ENCODE measurements around the gene FGF11. TPM values are rescaled to one million over a fixed set of nuclear protein-coding genes. Genes with fewer than 3 reads are reported as not detected.
A peak's percentile ranks its signal among the peaks of the same experiment; 100 is the strongest.
"Not testable (repeated sequence)": the region's sequence is repeated elsewhere in the genome, so short reads cannot be mapped to it uniquely, and the experiment has no call there.

The FGF11 gene
- total RNA-seq, 1 donor from 2014 or later: 11.7 TPM

DNA sequence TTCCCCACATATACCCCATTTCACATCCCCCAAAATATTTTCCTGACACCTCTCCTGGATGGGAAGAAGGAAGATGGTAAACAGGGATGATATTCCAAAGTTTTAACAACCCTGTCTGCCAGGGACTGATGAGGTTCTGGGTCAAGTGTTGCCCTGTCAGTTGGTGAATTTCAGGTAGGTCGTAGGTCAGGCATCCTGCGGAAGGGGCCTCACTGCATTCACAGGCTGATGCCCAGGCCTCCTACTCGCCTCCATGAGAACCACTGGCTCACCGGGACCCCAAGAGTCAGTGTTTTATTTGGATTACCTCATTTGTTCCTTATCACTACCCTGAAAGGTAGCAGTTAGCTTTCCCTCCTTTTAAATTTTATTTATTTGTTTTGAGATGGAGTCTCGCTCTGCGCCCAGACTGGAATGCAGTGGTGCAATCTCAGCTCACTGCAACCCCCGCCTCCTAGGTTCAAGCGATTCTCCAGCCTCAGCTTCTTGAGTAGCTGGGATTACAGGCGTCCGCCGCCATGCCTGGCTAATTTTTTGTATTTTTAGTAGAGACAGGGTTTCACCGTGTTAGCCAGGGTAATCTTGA is 29.6 kb downstream of the FGF11 start:
- intact Hi-C loops (cut with DNase I): no loop called here
- DNase-seq (ENCODE audit: missing footprints): no peak
- no peak for ATAC-seq

DNA sequence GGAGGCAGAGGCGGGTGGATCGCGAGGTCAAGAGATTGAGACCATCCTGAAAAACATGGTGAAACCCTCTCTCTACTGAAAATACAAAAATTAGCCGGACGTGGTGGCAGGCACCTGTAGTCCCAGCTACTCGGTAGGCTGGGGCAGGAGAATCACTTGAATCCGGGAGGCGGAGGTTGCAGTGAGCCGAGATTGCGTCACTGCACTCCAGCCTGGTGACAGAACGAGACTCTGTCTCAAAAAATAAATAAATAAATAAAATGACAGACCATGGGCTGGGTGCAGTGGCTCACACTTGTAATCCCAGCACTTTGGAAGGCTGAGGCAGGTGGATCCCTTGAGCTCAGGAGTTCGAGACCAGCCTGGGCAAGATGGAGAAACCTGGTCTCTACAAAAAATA is 30.5 kb downstream of the FGF11 start:
- DNase-seq (ENCODE audit: missing footprints); intact Hi-C loops (cut with DNase I): not testable (repeated sequence)

DNA sequence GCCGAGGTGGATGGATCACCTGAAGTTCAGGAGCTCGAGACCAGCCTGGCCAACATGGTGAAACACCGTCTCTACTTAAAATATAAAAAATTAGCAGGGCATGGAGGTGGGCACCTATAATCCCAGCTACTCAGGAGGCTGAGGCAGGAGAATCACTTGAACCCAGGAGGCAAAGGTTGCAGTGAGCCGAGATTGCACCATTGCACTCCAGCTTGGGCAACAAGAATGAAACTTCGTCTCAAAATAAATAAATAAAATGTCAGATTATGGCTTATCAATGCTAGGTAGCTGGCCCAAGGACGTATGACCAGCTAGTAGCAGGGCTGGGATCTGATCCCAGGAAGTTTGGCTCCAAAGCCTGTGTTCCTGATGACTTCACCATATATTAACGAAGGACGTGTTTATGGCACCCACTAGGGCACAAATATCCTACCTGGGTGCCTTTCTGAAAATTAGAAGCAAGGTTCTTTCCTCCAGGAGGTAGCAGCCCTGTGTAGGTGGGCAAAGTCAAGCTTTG is 31.2 kb downstream of the FGF11 start:
- ATAC-seq; intact Hi-C loops (cut with DNase I); DNase-seq (ENCODE audit: missing footprints): not testable (repeated sequence)

More for the DNA sequence above, 30.5 kb downstream of the FGF11 start:
- not testable (repeated sequence) for ATAC-seq

DNA sequence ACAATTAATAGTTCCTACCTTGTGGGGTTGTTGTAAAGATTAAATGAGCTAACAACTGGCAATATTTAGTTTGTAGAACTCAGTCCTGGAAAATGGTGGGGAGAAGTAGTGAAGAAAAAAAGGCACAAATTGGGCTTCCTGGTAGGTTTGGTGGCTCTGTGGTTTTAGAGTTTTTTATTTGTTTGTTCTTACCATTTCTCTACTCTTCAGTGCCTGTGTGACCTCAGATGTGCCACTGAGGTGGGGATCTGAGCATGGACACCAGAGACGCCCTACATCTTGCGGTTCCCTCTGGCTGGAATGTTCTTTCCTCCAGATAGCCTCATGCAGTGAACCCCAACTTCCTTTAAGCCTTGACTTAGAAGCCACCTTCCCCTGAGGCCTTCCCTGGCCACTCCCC is 32.4 kb downstream of the FGF11 start:
- intact Hi-C loops (cut with DNase I): no loop called here
- no peak for DNase-seq (ENCODE audit: missing footprints)
- no peak for ATAC-seq

DNA sequence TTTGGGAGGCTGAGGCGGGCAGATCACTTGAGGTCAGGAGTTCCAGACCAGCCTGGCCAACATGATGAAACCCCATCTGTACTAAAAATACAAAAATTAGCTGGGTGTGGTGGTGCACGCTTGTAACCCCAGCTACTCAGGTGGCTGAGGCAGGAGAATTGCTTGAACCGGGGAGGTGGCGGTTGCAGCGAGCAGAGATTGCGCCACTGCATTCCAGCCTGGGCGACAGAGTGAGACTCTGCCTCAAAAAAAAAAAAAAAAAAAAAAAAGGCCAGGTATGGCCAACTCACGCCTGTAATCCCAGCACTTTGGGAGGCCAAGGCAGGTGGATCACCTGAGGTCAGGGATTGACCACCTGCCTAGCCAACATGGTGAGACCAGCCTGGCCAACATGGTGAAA is 35.5 kb downstream of the FGF11 start:
- intact Hi-C loops (cut with DNase I); DNase-seq (ENCODE audit: missing footprints); ATAC-seq: not testable (repeated sequence)

DNA sequence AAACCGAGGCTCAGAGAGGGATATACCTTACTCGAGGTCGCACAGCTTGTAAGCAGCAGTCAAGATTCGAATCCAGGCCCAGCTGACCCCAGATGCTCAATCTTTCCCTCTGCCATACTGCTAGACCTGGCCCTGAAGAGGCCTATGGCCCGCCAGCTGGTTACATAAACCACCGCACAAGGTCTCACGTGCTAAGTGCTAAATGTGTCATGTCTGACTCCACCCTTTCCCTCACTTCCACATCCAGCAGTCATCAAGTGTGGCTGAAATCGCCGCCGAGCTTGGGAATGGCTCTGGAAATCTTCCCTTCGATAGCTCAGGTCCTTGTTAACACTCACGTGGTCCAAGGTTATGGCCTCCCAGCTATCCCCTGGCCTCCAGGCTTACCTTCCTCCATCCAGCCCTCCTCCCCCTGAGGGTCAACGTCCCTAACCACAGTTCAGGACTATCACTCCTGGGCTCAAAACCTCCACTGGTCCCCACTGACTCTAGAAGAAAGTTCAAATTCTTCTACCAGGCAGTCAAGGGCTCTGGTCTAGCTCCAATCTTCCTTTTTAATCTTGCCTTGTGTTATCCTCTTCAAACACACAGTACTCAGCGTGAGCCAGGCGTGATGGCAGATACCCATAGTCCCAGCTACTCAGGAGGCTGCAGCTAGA is 36.6 kb downstream of the FGF11 start:
- intact Hi-C loops (cut with DNase I): no loop called here
- DNase-seq (ENCODE audit: missing footprints) (peak; percentile 79), ATAC-seq (peak; percentile 58)

DNA sequence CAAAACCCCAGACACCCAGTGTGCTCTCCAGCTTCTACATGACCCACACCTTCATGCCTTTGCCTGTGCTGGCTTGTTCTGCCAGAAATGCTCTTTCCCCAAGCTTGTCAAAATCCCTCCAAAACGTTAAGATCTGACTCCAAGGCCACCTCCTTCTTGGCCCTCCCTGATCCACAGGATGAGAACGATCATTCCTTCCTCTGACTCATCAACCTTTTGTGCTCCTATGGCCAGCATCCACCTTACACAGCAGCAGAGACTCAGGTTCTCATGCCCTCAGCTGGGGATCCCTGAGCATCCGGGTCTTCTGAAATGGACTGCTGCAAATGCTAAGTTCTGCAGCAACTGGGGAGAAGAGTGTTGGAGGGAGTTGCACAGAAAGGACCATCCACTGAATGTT is 37.2 kb downstream of the FGF11 start:
- intact Hi-C loops (cut with DNase I): no loop called here
- DNase-seq (ENCODE audit: missing footprints) (no peak), ATAC-seq (no peak)

DNA sequence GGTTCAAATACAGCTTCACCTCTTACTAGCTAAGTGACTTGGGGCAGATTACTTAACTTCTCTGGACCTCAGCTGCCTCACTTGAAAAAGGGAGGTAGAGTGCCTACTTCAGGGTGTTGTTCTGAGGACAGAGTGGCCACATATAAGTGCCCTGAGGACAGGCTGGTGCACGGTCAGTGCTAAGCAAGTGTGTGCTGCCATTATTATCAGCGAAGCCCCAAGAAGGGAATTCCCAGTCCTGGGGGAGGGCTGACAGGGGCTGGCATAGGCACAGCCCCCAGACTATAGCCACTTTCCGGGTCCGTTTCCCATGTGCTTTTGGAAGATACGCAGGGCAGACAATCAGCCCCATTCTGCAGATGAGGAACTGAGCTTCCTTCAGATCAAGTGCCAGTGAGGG is 37.6 kb downstream of the FGF11 start:
- intact Hi-C loops (cut with DNase I): no loop called here
- no peak for ATAC-seq
- no peak for DNase-seq (ENCODE audit: missing footprints)

DNA sequence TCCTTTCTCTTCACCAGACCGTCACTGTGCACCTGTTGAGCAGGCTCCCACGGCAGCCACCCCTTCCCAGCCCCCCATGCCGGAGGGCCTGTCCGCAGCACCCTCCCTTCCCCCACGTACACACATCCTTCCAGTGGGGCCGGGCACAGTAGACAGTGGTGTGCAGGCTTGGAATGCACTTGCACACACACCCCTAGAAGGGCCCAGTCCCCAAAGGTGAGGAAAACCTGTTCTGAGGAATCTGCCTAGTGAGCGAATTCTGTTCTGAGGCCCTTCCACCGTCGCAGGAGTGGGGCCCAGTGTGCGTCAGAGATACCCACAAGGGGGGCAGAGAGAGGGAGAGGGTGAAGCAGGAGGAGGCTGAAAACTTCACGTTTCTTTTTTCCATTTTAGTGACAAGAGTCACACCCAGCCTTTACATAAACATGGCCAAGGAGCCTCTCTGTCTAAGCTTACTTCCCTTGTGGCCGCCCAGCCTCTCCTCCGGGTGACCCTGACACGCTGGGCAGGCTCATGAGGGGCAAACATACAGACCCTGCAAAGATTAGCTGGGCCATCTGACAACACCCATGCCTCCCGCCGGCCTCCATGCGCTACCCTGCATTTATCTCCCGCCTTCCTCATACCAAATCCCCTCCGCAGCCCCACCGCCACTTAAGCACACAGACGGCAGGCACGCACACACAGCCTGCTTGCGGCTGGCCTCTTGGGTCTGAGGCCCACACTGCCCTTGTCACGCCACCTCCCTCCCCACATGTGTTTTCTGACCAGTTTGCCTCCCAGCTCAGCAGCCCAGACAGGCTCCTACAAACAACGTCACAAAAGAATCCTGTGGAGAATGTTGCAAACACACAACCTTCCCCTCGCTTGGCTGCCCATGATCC is 38.3 kb downstream of the FGF11 start:
- DNase-seq (ENCODE audit: missing footprints): peak; percentile 79
- peak; percentile 15 for ATAC-seq
- intact Hi-C loops (cut with DNase I): loop anchor here (2.0 kb wide), 1 partner anchor 41 kb away; no protein-coding TSS in a partner anchor

DNA sequence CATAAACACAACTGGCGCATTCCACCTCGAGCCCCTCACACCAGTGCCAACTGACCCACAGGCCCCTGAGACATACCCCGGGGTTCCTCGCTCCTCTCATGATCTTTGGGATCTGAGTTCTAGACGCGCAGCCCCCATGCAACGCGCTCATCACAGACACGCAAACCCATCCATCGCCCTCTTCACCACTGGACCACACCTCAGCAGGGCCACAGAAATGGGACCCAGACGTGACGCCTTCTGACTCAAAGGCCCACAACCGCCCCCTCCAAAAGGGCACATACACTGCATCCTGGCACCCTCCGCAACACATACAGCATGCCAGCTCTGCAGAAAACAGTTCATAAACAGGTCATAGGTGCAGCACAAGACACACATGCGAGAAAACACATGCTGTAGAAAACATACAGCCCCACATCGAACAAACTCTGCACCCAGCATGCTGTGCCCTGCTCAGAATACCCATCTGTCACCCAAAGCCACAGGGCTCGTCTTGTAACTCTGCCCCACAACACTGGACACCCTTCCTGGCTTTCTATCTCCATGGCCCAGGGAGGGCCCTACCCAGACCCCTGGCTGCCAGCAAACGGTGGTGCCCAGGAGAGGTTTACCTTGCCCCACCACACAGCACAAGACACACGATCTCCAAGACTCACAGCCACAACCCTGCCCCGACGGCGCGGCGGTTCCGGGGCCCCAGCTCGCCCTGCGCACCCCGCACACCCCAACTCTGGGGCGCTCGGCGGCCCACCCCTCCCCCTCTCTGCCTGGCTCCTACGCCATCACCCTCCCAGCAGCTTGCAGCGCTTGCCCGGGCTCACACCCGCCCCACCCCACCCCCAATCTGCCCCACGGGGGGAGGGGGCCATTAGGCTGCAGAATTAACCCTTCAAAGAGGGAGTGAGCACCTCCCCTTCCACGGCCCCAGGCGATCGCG is 39.2 kb downstream of the FGF11 start:
- intact Hi-C loops (cut with DNase I): loop anchor here (2.0 kb wide), 1 partner anchor 42 kb away; no protein-coding TSS in a partner anchor
- ATAC-seq (peak; percentile 18), DNase-seq (ENCODE audit: missing footprints) (no peak)

DNA sequence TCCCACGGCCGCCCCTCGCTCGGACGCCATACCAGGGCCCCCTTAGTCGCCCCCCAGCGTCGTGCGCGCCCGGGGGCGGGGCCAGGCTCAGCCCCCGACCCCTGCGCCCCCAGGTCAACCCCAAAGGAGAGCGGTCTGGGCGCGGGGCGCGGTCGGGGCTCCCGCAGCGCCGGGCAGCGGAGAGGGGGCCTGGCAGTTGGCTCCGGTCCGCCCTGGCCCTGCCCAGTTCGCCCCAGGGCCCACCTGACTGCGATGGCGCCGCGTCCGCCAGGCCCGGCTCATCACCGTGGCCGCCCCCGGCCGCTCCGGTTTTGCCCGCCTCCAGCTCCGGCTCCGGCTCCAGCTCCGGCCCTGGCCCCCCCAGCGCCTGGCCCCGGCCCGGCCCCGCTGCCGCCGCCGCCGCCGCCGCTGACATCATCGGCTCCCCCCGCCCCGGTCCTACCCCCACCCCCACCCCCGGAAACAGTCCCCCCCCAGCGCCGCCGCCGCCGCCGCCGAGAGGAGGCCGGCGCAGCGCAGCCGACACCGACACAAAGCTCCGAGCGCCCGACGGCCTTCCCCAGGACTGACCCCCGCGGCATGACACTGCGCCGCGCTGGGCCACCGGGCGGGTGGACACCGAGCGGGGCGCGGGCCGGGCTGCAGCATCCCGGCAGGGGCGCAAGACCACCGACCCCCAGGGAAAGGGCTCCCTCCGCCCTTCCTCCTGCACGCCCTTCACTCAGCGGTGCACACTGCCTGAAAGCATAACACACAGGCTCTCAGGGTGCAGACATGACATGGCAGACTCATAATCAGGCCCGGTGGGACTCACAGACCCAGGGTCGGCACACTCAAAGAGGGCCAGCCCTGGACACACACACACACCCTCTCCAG is 40.1 kb downstream of the FGF11 start, which contains the start of gene ZBTB4:
Gene ZBTB4, minus strand, starts transcription at position 419 of the 876 bp plus-strand sequence. CDS start 12,830 bp downstream, outside the sequence.
- intact Hi-C loops (cut with DNase I): loop anchor here (2.0 to 10.0 kb wide), 3 partner anchors 43 to 673 kb away; partner anchors contain the start of gene PER1
- DNase-seq (ENCODE audit: missing footprints) (peak; percentile 83), ATAC-seq (peak; percentile 6)

DNA sequence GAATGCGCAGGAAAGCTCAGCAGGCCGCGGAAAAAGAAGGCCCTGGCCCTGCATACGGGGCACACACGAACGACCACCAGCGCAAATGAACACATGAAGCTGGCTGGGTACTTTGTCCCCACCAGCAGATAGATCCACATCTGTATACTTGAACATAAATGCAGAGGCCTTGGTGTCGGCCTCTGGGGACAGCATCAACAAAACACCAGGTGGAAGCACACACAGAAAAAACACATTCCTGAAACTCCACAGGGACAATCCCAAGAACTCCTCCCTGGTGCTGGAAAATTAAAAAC is 40.7 kb downstream of the FGF11 start:
- intact Hi-C loops (cut with DNase I): loop anchor here (5.0 to 10.0 kb wide), 2 partner anchors 365 to 672 kb away; partner anchors contain the start of gene PER1
- no peak for ATAC-seq
- DNase-seq (ENCODE audit: missing footprints): no peak

DNA sequence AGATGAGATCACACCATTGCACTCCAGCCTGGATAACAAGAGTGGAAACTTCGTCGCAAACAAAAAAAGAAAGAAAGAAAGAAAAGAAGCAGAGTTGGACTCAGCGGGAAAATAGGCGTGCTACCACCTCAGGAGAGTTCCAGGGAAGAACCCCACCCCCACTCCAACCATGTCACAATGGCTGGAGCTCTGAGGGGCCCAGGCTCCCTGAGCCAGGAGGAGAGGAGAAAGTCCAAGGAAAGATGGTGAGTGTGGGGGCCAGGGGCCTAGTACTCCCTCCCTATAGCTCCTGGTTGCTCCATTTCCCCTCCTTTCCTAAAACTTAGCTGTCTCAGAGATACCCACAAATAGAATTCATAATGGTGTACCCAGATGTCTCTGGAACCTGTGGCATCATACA is 42.0 kb downstream of the FGF11 start, which contains the start of gene SLC35G6:
Gene SLC35G6, plus strand, starts transcription at position 172 of the 400 bp plus-strand sequence. Its CDS starts 71 bp downstream, at position 243.
- not testable (repeated sequence) for ATAC-seq; DNase-seq (ENCODE audit: missing footprints)
- intact Hi-C loops (cut with DNase I): loop anchor here (5.0 to 10.0 kb wide), 2 partner anchors 364 to 671 kb away; partner anchors contain the start of gene PER1

DNA sequence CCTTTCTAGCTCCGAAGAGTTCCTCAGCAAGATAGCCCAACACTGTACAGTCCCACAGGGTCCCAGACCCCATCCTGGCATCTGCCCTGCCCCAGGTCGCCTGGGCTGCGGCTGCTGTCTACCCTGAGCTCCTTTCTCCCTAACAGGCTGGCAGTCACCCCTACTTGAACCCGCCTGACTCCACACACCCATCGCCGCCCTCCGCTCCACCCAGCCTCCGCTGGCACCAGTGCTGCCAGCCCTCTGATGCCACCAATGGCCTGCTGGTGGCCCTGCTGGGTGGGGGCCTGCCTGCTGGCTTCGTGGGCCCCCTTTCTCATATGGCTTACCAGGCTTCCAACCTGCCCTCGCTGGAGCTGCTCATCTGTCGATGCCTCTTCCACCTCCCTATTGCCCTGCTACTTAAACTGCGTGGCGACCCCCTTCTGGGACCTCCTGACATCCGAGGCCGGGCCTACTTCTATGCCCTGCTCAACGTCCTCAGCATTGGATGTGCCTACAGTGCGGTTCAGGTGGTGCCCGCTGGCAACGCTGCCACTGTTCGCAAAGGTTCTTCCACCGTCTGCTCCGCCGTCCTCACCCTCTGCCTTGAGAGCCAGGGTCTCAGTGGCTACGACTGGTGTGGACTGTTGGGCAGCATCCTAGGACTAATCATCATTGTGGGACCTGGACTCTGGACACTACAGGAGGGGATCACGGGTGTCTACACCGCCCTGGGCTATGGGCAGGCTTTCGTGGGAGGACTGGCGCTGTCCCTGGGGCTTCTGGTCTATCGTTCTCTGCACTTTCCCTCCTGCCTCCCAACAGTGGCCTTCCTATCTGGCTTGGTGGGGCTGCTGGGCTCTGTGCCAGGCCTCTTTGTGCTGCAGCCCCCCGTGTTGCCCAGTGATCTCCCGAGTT is 42.8 kb downstream of the FGF11 start:
- DNase-seq (ENCODE audit: missing footprints); ATAC-seq: not testable (repeated sequence)
- intact Hi-C loops (cut with DNase I): loop anchor here (5.0 to 10.0 kb wide), 2 partner anchors 363 to 670 kb away; partner anchors contain the start of gene PER1

DNA sequence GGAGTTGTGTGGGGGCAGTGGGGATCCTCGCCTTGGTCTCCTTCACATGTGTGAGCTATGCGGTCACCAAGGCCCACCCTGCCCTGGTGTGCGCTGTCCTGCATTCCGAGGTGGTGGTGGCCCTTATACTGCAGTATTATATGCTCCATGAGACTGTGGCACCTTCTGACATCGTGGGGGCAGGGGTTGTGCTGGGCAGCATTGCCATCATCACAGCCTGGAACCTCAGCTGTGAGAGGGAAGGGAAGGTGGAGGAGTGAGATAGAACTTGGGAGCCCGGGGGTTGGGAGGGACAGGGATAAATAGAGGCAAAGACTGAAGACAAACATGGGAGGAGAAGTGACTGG is 43.4 kb downstream of the FGF11 start:
- DNase-seq (ENCODE audit: missing footprints); ATAC-seq: not testable (repeated sequence)
- intact Hi-C loops (cut with DNase I): loop anchor here (5.0 to 10.0 kb wide), 2 partner anchors 362 to 670 kb away; partner anchors contain the start of gene PER1

Measured in Right ventricle myocardium inferior (tissue), 1 donor.